ENCODE measurements around the gene DDT. TPM values are rescaled to one million over a fixed set of nuclear protein-coding genes. Genes with fewer than 3 reads are reported as not detected.
"Not testable (repeated sequence)": the region's sequence is repeated elsewhere in the genome, so short reads cannot be mapped to it uniquely, and the experiment has no call there.

The DDT gene
- total and polyA plus RNA-seq, 10 of the 15 experiments (the other 5 are each of a cell fraction or from before 2014, with no cell fraction given), result 25.1 to 408 (median 202) TPM

DNA sequence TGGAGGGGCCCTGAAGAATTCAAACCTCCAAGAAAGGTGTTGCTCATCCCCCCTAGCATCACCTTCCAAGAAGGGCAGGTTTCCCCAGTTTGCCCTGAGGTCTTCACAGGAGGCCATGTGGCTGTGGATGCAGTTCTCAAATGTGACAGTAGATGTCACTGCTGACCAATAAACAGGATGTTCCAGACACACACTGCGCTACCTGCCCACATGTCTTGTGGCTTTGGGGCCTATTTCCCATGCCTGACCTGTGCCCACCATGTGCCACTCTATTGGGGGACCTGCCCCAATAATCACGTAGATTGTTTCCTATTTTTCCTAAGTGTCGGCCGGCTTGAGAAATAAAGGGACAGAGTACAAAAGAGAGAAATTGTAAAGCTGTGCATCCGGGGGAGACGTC, 10.2 kb upstream of the DDT start:
- BruUV-seq (replicated peaks), result no TSS peak
- ChIA-PET RAD21 (ENCODE audit: unreplicated experiment) (no interaction called here), POLR2A (no interaction called here), SMC1A (ENCODE audit: uncharacterized antibody, unreplicated experiment) (no interaction called here), CTCF (no interaction called here)
- Histone ChIP-seq H3K27me3 (replicated peaks in 1 of 2; ENCODE audit: control insufficient read depth in 2 of 2, insufficient read depth in 2 of 2, low read length in 1 of 2) (no peaks in the 10 kb centered on the region), H3K36me3 (ENCODE audit: control insufficient read depth in 2 of 2, insufficient read depth in 2 of 2, low read length in 1 of 2) (no peaks in the 10 kb centered on the region), H3K9me3 (replicated peaks; ENCODE audit: control insufficient read depth, insufficient read depth, low read length) (no peaks in the 10 kb centered on the region), H2AFZ (ENCODE audit: control insufficient read depth, low read depth, low read length) (no peak overlapping the region), H3K4me1 (ENCODE audit: control insufficient read depth, insufficient read depth, low read length) (no peaks in the 10 kb centered on the region), H3K4me2 (ENCODE audit: control insufficient read depth, insufficient read depth) (no peak overlapping the region), H3K79me2 (ENCODE audit: control insufficient read depth, insufficient read depth, low read length) (no peaks in the 10 kb centered on the region), H3K9ac (ENCODE audit: control insufficient read depth, insufficient read depth, low read length) (no peak overlapping the region), H3K4me3 (no peak overlapping the region), H4K20me1 (ENCODE audit: control insufficient read depth, insufficient read depth) (no peaks in the 10 kb centered on the region), H3K27ac (ENCODE audit: control insufficient read depth, insufficient read depth) (no peak overlapping the region)
- FAIRE-seq, result no peak
- intact Hi-C loops (cut with micrococcal nuclease; ENCODE audit: unreplicated experiment) (no loop called here), in situ Hi-C loops (cut with MboI) (no loop called here)
- TF ChIP-seq CEBPZ (IDR thresholded peaks at IDR 0.05; ENCODE audit: low read depth, low read length), result no peak
- ATAC-seq, result no peak
- DNase-seq (ENCODE audit: low read depth, low spot score), result no peak
- WGBS (ENCODE audit: insufficient coverage, insufficient replicate concordance, low lambda C conversion rate, missing lambda C conversion rate), result no CpG with 5 or more reads among the region's 6 CpGs

- H3K4me2 ChIP-seq (ENCODE audit: control insufficient read depth, insufficient read depth); POLR2A ChIA-PET; BruUV-seq (replicated peaks); CTCF ChIA-PET; DNase-seq (ENCODE audit: low read depth, low spot score); in situ Hi-C loops (cut with MboI); H3K4me3 ChIP-seq; H2AFZ ChIP-seq (ENCODE audit: control insufficient read depth, low read depth, low read length); H3K79me2 ChIP-seq (ENCODE audit: control insufficient read depth, insufficient read depth, low read length); RAD21 ChIA-PET (ENCODE audit: unreplicated experiment); H3K9me3 ChIP-seq (replicated peaks; ENCODE audit: control insufficient read depth, insufficient read depth, low read length); intact Hi-C loops (cut with micrococcal nuclease; ENCODE audit: unreplicated experiment); H3K27ac ChIP-seq (ENCODE audit: control insufficient read depth, insufficient read depth); SMC1A ChIA-PET (ENCODE audit: uncharacterized antibody, unreplicated experiment); H3K9ac ChIP-seq (ENCODE audit: control insufficient read depth, insufficient read depth, low read length); H4K20me1 ChIP-seq (ENCODE audit: control insufficient read depth, insufficient read depth); H3K27me3 ChIP-seq (replicated peaks in 1 of 2; ENCODE audit: control insufficient read depth in 2 of 2, insufficient read depth in 2 of 2, low read length in 1 of 2); H3K36me3 ChIP-seq (ENCODE audit: control insufficient read depth in 2 of 2, insufficient read depth in 2 of 2, low read length in 1 of 2); H3K4me1 ChIP-seq (ENCODE audit: control insufficient read depth, insufficient read depth, low read length); ATAC-seq; FAIRE-seq: not testable (repeated sequence)
- no CpG with 5 or more reads among the region's 7 CpGs for WGBS (ENCODE audit: insufficient coverage, insufficient replicate concordance, low lambda C conversion rate, missing lambda C conversion rate)
Observed at GRCh38 chr22:23980567-23980966, 6.3 kb upstream of the DDT start.

DNA sequence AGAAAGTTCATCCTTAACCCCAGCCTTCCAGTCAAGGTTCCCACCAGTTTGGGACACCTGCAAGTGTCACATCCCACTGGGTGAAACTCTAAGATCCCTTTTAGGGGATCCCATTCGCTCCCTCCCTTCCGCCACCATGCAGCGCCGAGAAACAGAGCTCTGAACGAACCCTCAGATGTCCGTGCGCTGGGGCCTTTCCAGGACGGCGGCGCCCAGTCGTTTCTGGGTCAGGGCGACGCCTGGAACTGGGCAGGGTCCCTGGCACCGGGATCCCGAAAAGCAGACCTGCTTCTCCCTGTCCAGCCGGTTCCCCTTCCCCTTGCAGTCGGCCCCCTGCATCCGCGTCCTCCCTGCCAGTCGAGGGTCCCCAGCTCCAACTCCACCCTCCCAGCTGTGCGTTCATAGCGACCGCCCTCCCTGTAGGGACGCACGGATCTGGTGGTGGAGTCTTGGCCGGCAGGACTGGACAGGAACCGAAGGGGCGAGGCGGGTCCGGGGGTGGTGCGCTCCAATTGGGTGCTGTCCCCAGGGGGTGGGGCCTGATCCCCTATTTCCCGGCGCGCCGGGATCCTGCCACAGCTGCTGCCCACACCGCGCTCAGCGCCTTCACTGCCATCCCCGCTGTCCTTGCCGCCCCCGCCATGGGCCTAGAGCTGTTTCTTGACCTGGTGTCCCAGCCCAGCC, 5.5 kb upstream of the DDT start, which contains the start of gene GSTT2:
Gene GSTT2 (plus strand): TSS at position 578 of the 684 bp plus-strand sequence.
- H3K27ac ChIP-seq (ENCODE audit: control insufficient read depth, insufficient read depth); H3K36me3 ChIP-seq (ENCODE audit: control insufficient read depth in 2 of 2, insufficient read depth in 2 of 2, low read length in 1 of 2); H2AFZ ChIP-seq (ENCODE audit: control insufficient read depth, low read depth, low read length); CTCF ChIA-PET; POLR2A ChIA-PET; H3K79me2 ChIP-seq (ENCODE audit: control insufficient read depth, insufficient read depth, low read length); H3K4me3 ChIP-seq; H3K4me1 ChIP-seq (ENCODE audit: control insufficient read depth, insufficient read depth, low read length); BruUV-seq (replicated peaks); DNase-seq (ENCODE audit: low read depth, low spot score); H3K9me3 ChIP-seq (replicated peaks; ENCODE audit: control insufficient read depth, insufficient read depth, low read length); RAD21 ChIA-PET (ENCODE audit: unreplicated experiment); H4K20me1 ChIP-seq (ENCODE audit: control insufficient read depth, insufficient read depth); FAIRE-seq; intact Hi-C loops (cut with micrococcal nuclease; ENCODE audit: unreplicated experiment); in situ Hi-C loops (cut with MboI); SMC1A ChIA-PET (ENCODE audit: uncharacterized antibody, unreplicated experiment); H3K4me2 ChIP-seq (ENCODE audit: control insufficient read depth, insufficient read depth); H3K9ac ChIP-seq (ENCODE audit: control insufficient read depth, insufficient read depth, low read length); H3K27me3 ChIP-seq (replicated peaks in 1 of 2; ENCODE audit: control insufficient read depth in 2 of 2, insufficient read depth in 2 of 2, low read length in 1 of 2): not testable (repeated sequence)
- peak; percentile 69 for ATAC-seq
- no CpG with 5 or more reads among the region's 41 CpGs for WGBS (ENCODE audit: insufficient coverage, insufficient replicate concordance, low lambda C conversion rate, missing lambda C conversion rate)

Data from GM12878 (cell line).